Measurements from ENCODE around the gene CEACAM19. TPM values are rescaled to one million over a fixed set of nuclear protein-coding genes. Genes with fewer than 3 reads are reported as not detected.

Gene CEACAM19
- total and polyA plus RNA-seq, 2 of the 13 experiments (the other 11 are each of a cell fraction or from before 2014, with no cell fraction given), result 1.3 to 4.0 TPM

DNA sequence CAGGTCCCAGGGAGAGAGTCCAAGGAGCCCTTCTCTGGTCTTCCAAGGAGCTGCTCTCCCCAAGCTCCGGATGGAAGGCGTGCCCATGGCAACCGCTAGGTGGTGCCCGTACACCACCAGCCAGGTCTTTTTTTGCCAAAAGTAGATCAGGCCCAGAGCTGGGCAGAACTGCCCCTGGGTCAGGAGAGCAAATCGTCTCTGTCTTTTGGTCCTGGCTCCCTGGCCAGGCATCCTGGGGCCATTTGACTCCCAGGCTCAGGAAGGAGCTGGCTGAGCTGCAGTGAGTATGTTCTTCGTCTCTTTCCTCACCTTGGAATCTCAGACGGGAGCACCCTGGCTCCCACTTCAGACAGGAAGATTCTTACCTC lies 52.7 kb downstream of the CEACAM19 start (continued):
- TF ChIP-seq, protein P1, sequence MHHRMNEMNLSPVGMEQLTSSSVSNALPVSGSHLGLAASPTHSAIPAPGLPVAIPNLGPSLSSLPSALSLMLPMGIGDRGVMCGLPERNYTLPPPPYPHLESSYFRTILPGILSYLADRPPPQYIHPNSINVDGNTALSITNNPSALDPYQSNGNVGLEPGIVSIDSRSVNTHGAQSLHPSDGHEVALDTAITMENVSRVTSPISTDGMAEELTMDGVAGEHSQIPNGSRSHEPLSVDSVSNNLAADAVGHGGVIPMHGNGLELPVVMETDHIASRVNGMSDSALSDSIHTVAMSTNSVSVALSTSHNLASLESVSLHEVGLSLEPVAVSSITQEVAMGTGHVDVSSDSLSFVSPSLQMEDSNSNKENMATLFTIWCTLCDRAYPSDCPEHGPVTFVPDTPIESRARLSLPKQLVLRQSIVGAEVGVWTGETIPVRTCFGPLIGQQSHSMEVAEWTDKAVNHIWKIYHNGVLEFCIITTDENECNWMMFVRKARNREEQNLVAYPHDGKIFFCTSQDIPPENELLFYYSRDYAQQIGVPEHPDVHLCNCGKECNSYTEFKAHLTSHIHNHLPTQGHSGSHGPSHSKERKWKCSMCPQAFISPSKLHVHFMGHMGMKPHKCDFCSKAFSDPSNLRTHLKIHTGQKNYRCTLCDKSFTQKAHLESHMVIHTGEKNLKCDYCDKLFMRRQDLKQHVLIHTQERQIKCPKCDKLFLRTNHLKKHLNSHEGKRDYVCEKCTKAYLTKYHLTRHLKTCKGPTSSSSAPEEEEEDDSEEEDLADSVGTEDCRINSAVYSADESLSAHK (CRISPR knock-in tag; IDR thresholded peaks at IDR 0.05; ENCODE audit: borderline replicate concordance), result no peak
- TF ChIP-seq ASH2L (IDR thresholded peaks at IDR 0.05; ENCODE audit: insufficient read length, low read depth, low read length) (no peak), TAF1 (CRISPR knock-in tag; IDR thresholded peaks at IDR 0.05) (no peak), TGIF2 (CRISPR knock-in tag; IDR thresholded peaks at IDR 0.05) (no peak), SIX1 (CRISPR knock-in tag; IDR thresholded peaks at IDR 0.05; ENCODE audit: borderline replicate concordance) (peak; percentile 35; the same call in 1 of the 2 replicates), KMT2A (CRISPR knock-in tag; IDR thresholded peaks at IDR 0.05) (0 out of 2 replicates have a peak, but pooled peaks have one; percentile 40), ZNF777 (CRISPR knock-in tag; IDR thresholded peaks at IDR 0.05) (no peak), ZNF510 (CRISPR knock-in tag; IDR thresholded peaks at IDR 0.05; ENCODE audit: low read depth) (no peak), ZNF775 (CRISPR knock-in tag; IDR thresholded peaks at IDR 0.05; ENCODE audit: borderline replicate concordance) (no peak), ZBTB7A (CRISPR knock-in tag; IDR thresholded peaks at IDR 0.05) (no peak), ZNF879 (CRISPR knock-in tag; IDR thresholded peaks at IDR 0.05) (no peak), ZSCAN9 (CRISPR knock-in tag; IDR thresholded peaks at IDR 0.05; ENCODE audit: borderline replicate concordance) (0 out of 2 replicates have a peak, but pooled peaks have one; percentile 30), POGZ (CRISPR knock-in tag; IDR thresholded peaks at IDR 0.05) (0 out of 2 replicates have a peak, but pooled peaks have one; percentile 36), YY1 (IDR thresholded peaks at IDR 0.05; ENCODE audit: insufficient read depth, insufficient replicate concordance, low read depth, low read length) (peak; percentile 12), ZFP1 (CRISPR knock-in tag; IDR thresholded peaks at IDR 0.05) (no peak), SOX6 (IDR thresholded peaks at IDR 0.05) (no peak), SOX6 (CRISPR knock-in tag; IDR thresholded peaks at IDR 0.05) (peak; percentile 67), IRF2 (CRISPR knock-in tag; IDR thresholded peaks at IDR 0.05) (no peak), TRIM24 (CRISPR knock-in tag; IDR thresholded peaks at IDR 0.05) (no peak)
- TF ChIP-seq, protein P2, sequence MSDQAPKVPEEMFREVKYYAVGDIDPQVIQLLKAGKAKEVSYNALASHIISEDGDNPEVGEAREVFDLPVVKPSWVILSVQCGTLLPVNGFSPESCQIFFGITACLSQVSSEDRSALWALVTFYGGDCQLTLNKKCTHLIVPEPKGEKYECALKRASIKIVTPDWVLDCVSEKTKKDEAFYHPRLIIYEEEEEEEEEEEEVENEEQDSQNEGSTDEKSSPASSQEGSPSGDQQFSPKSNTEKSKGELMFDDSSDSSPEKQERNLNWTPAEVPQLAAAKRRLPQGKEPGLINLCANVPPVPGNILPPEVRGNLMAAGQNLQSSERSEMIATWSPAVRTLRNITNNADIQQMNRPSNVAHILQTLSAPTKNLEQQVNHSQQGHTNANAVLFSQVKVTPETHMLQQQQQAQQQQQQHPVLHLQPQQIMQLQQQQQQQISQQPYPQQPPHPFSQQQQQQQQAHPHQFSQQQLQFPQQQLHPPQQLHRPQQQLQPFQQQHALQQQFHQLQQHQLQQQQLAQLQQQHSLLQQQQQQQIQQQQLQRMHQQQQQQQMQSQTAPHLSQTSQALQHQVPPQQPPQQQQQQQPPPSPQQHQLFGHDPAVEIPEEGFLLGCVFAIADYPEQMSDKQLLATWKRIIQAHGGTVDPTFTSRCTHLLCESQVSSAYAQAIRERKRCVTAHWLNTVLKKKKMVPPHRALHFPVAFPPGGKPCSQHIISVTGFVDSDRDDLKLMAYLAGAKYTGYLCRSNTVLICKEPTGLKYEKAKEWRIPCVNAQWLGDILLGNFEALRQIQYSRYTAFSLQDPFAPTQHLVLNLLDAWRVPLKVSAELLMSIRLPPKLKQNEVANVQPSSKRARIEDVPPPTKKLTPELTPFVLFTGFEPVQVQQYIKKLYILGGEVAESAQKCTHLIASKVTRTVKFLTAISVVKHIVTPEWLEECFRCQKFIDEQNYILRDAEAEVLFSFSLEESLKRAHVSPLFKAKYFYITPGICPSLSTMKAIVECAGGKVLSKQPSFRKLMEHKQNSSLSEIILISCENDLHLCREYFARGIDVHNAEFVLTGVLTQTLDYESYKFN (CRISPR knock-in tag; conservative IDR thresholded peaks at IDR 0.05), result no peak
- TF ChIP-seq, protein P3, sequence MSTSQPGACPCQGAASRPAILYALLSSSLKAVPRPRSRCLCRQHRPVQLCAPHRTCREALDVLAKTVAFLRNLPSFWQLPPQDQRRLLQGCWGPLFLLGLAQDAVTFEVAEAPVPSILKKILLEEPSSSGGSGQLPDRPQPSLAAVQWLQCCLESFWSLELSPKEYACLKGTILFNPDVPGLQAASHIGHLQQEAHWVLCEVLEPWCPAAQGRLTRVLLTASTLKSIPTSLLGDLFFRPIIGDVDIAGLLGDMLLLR (CRISPR knock-in tag; IDR thresholded peaks at IDR 0.05), result peak; percentile 45; the same call in 1 of the 2 replicates
- TF ChIP-seq, protein P4, sequence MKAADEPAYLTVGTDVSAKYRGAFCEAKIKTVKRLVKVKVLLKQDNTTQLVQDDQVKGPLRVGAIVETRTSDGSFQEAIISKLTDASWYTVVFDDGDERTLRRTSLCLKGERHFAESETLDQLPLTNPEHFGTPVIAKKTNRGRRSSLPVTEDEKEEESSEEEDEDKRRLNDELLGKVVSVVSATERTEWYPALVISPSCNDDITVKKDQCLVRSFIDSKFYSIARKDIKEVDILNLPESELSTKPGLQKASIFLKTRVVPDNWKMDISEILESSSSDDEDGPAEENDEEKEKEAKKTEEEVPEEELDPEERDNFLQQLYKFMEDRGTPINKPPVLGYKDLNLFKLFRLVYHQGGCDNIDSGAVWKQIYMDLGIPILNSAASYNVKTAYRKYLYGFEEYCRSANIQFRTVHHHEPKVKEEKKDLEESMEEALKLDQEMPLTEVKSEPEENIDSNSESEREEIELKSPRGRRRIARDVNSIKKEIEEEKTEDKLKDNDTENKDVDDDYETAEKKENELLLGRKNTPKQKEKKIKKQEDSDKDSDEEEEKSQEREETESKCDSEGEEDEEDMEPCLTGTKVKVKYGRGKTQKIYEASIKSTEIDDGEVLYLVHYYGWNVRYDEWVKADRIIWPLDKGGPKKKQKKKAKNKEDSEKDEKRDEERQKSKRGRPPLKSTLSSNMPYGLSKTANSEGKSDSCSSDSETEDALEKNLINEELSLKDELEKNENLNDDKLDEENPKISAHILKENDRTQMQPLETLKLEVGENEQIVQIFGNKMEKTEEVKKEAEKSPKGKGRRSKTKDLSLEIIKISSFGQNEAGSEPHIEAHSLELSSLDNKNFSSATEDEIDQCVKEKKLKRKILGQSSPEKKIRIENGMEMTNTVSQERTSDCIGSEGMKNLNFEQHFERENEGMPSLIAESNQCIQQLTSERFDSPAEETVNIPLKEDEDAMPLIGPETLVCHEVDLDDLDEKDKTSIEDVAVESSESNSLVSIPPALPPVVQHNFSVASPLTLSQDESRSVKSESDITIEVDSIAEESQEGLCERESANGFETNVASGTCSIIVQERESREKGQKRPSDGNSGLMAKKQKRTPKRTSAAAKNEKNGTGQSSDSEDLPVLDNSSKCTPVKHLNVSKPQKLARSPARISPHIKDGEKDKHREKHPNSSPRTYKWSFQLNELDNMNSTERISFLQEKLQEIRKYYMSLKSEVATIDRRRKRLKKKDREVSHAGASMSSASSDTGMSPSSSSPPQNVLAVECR (CRISPR knock-in tag; IDR thresholded peaks at IDR 0.05; ENCODE audit: borderline replicate concordance), result no peak
